GM12878 (cell line): ENCODE measurements around the gene CABP7. TPM values are rescaled to one million over a fixed set of nuclear protein-coding genes. Genes with fewer than 3 reads are reported as not detected.

Experiments
- ATAC-seq: fragments of 200-7000 bp; cut with Tn5 transposase; 3 replicates; pipeline ENCODE4 v1.9.1; 2020; ENCODE audit warnings: mild to moderate bottlenecking, moderate library complexity
- BruUV-seq: library from RNA; stranded (reverse); fragments of 400-500 nt; replicated peaks from 2 replicates; lab custom pipeline; 2021; lab: Mats Ljungman, UMichigan
- CTCF ChIA-PET: fragments of 300-600 bp; sonication (Branson Sonifier 250); formaldehyde crosslinking; extraction: SDS; loops from one replicate; lab custom pipeline; 2021; ENCODE audit warnings: inconsistent platforms; lab: Yijun Ruan, JAX
- POLR2A ChIA-PET: fragments of 350-600 bp; formaldehyde crosslinking; extraction: SDS; loops from one replicate; lab custom pipeline; 2021; ENCODE audit warnings: inconsistent platforms; lab: Charles Lee
- RAD21 ChIA-PET: fragments of 300-600 bp; sonication (Branson Sonifier 250); formaldehyde crosslinking; loops from one replicate; lab custom pipeline; 2023; ENCODE audit warnings: antibody characterized with exemption; ENCODE audit not compliant: unreplicated experiment; lab: Charles Lee
- SMC1A ChIA-PET: fragments of 300-600 bp; sonication (Branson Sonifier 250); formaldehyde crosslinking; loops from one replicate; lab custom pipeline; 2023; ENCODE audit not compliant: unreplicated experiment, uncharacterized antibody; lab: Charles Lee
- DNase-seq: peaks from one replicate; pipeline ENCODE4 v3.0.0-alpha.2; 2011; ENCODE audit warnings: low read depth, low spot score
- FAIRE-seq: peaks from 3 replicates; lab custom pipeline; 2011; peaks lifted over from hg19 to GRCh38; lab: Jason Lieb, UNC
- H2AFZ ChIP-seq: 2 replicates; pipeline ENCODE4 v1.6.0; 2011; ENCODE audit warnings: low read depth, low read length, control low read depth; ENCODE audit not compliant: control insufficient read depth
- H3K27ac ChIP-seq: 2 replicates; pipeline ENCODE4 v1.5.1; 2011; ENCODE audit warnings: control low read depth; ENCODE audit not compliant: control insufficient read depth, insufficient read depth
- H3K27me3 ChIP-seq, 2 experiments: replicated peaks in 1 of 2; 2 replicates each; pipeline versions ENCODE4 v1.6.0 to v1.6.1; 2011; ENCODE audit warnings: low read length in 1 of 2; ENCODE audit not compliant: control insufficient read depth in 2 of 2, insufficient read depth in 2 of 2
- H3K36me3 ChIP-seq, 2 experiments: 2 replicates each; pipeline ENCODE4 v1.5.1; 2011; ENCODE audit warnings: low read length in 1 of 2; ENCODE audit not compliant: control insufficient read depth in 2 of 2, insufficient read depth in 2 of 2
- H3K4me1 ChIP-seq: 2 replicates; pipeline ENCODE4 v1.6.1; 2011; ENCODE audit warnings: mild to moderate bottlenecking, low read length, moderate library complexity, mixed read lengths; ENCODE audit not compliant: control insufficient read depth, insufficient read depth
- H3K4me2 ChIP-seq: 2 replicates; pipeline ENCODE4 v1.6.0; 2011; ENCODE audit warnings: control low read depth; ENCODE audit not compliant: control insufficient read depth, insufficient read depth
- H3K4me3 ChIP-seq: fragments of 200-600 bp; sonication (generic); 2 replicates; pipeline ENCODE4 v1.5.1; 2016
- H3K79me2 ChIP-seq: 2 replicates; pipeline ENCODE4 v1.6.0; 2011; ENCODE audit warnings: low read length; ENCODE audit not compliant: control insufficient read depth, insufficient read depth
- H3K9ac ChIP-seq: 2 replicates; pipeline ENCODE4 v1.8.0; 2011; ENCODE audit warnings: low read length, control low read depth, mixed read lengths; ENCODE audit not compliant: control insufficient read depth, insufficient read depth
- H3K9me3 ChIP-seq: replicated peaks from 3 replicates; pipeline ENCODE4 v1.5.1; 2011; ENCODE audit warnings: mild to moderate bottlenecking, low read length; ENCODE audit not compliant: control insufficient read depth, insufficient read depth
- H4K20me1 ChIP-seq: 2 replicates; pipeline ENCODE4 v1.6.0; 2011; ENCODE audit not compliant: control insufficient read depth, insufficient read depth
- FOXK2 ChIP-seq: fragments of 450-650 bp; IDR thresholded peaks from 2 replicates; pipeline ENCODE4 v1.6.1; 2017; ENCODE audit warnings: mild to moderate bottlenecking, moderate library complexity
- RAD21 ChIP-seq: IDR thresholded peaks from 2 replicates; pipeline ENCODE4 v1.6.1; 2011; ENCODE audit warnings: mild to moderate bottlenecking, low read depth, low read length, moderate library complexity; ENCODE audit not compliant: insufficient read depth
- WGBS: methylation state at CpG from one replicate; pipeline ENCODE4 v1.1.6; 2016; ENCODE audit warnings: low lambda C conversion rate; ENCODE audit not compliant: insufficient replicate concordance, insufficient coverage; ENCODE audit errors: missing lambda C conversion rate; 5-methylcytosine and 5-hydroxymethylcytosine counted together
- in situ Hi-C: fragments of 300-500 bp; cut with MboI; formaldehyde crosslinking; loops from 9 replicates; pipeline ENCODE4 v1.14.3; 2018; ENCODE audit warnings: mixed read lengths
- intact Hi-C: fragments of 100-400 bp; cut with micrococcal nuclease; formaldehyde crosslinking; loops from one replicate; pipeline ENCODE4 v1.14.2; 2022; ENCODE audit not compliant: unreplicated experiment
- polyA plus RNA-seq, 11 experiments: library from polyadenylated mRNA; depleted of rRNA in 4 of 11; unstranded in 6 of 11; stranded (reverse) in 5 of 11; fragments of >200 nt; fragmentation: Nextera tagmentation in 4 of 11; fragmentation: Illumina TruSeq in 1 of 11; extraction: Ambion mirVana in 4 of 11; extraction: Trizol in 1 of 11; gene quantifications; 1 replicate in 1 of 11; 2 replicates in 10 of 11; pipeline versions ENCODE4 v1.2.1 to v1.2.3, GENCODE V29; 2011 to 2016; ENCODE audit warnings: inconsistent platforms in 2 of 11, missing spikeins in 2 of 11, low read depth in 1 of 11
- total RNA-seq, 4 experiments: library from RNA; depleted of rRNA in 3 of 4; stranded (reverse); fragments of >200 nt in 3 of 4; fragmentation: Illumina TruSeq in 1 of 4; extraction: Trizol in 1 of 4; gene quantifications; 2 replicates each; pipeline versions ENCODE4 v1.2.1 to v1.2.3, GENCODE V29; 2013 to 2021
- TF ChIP-seq, protein P1 (sequence below), 3 experiments: IDR thresholded peaks in 2 of 3; conservative IDR thresholded peaks in 1 of 3; 2 replicates each; pipeline ENCODE4 v1.5.1; 2011; ENCODE audit warnings: low read depth in 3 of 3, low read length in 3 of 3, mild to moderate bottlenecking in 3 of 3, control low read depth in 2 of 3, moderate library complexity in 2 of 3, inconsistent platforms in 1 of 3, mixed read lengths in 1 of 3; ENCODE audit not compliant: control insufficient read depth in 2 of 3, insufficient read depth in 1 of 3; ENCODE audit errors: extremely low read depth in 1 of 3

The CABP7 gene
- total and polyA plus RNA-seq, 10 of the 15 experiments (the other 5 are each of a cell fraction or from before 2014, with no cell fraction given), result 0.02 to 0.18 (median 0.05) TPM; not detected in 5

DNA sequence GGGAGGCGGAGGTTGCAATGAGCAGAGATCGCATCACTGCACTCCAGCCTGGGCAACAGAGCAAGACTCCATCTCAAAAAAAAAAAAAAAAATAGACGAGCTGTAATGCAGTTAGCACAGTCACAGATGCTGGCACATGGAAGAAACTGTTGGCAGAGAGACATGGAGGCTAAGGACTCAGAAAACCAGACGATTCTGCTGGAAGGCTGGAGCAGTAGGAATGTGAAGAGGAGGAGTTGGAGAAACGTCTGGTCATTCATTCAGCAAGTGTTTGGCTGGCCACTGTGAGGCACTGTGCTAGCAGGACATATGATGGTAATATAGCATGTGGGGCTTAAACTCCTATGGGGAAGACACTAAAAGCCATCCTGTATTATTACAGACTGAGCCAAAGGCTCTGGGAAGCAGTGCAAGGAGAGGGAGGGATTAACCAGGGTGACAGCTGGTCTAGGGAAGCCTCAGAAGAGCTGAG is 52.4 kb downstream of the CABP7 start:
- Histone ChIP-seq H3K9me3 (no peaks in the 10 kb centered on the region; the same call in 2 of the 3 replicates), H2AFZ (no peak overlapping the region), H3K9ac (no peak overlapping the region), H3K4me2 (no peak overlapping the region), H3K36me3 (peaks cover 2 to 8% of the 10 kb centered on the region in 2 experiments), H3K4me1 (no peaks in the 10 kb centered on the region), H4K20me1 (no peaks in the 10 kb centered on the region), H3K27ac (no peak overlapping the region), H3K79me2 (peaks cover 19% of the 10 kb centered on the region), H3K4me3 (no peak overlapping the region), H3K27me3 (no peaks in the 10 kb centered on the region)
- ChIA-PET CTCF (interaction anchor here (0.6 to 3.2 kb wide), 6 partner anchors 10 to 297 kb away, joined by 3 to 14 read pairs (median 3); no protein-coding TSS in a partner anchor), SMC1A (interaction anchor here (0.6 to 1.5 kb wide), 2 partner anchors 10 to 159 kb away, joined by 4 read pairs; no protein-coding TSS in a partner anchor), POLR2A (no interaction called here), RAD21 (interaction anchor here (0.7 to 2.1 kb wide), 5 partner anchors 35 to 316 kb away, joined by 3 to 8 read pairs (median 5); no protein-coding TSS in a partner anchor)
- no TSS peak for BruUV-seq
- ATAC-seq (0 out of 3 replicates have a peak, but pooled peaks have one; percentile 19), DNase-seq (no peak), FAIRE-seq (no peak)
- TF ChIP-seq RAD21 (0 out of 2 replicates have a peak, but pooled peaks have one; percentile 23), FOXK2 (no peak)
- TF ChIP-seq, protein P1, sequence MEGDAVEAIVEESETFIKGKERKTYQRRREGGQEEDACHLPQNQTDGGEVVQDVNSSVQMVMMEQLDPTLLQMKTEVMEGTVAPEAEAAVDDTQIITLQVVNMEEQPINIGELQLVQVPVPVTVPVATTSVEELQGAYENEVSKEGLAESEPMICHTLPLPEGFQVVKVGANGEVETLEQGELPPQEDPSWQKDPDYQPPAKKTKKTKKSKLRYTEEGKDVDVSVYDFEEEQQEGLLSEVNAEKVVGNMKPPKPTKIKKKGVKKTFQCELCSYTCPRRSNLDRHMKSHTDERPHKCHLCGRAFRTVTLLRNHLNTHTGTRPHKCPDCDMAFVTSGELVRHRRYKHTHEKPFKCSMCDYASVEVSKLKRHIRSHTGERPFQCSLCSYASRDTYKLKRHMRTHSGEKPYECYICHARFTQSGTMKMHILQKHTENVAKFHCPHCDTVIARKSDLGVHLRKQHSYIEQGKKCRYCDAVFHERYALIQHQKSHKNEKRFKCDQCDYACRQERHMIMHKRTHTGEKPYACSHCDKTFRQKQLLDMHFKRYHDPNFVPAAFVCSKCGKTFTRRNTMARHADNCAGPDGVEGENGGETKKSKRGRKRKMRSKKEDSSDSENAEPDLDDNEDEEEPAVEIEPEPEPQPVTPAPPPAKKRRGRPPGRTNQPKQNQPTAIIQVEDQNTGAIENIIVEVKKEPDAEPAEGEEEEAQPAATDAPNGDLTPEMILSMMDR (IDR thresholded peaks at IDR 0.05 in 2 of 3, conservative IDR thresholded peaks at IDR 0.05 in 1 of 3; ENCODE audit: control insufficient read depth in 2 of 3, extremely low read depth in 1 of 3, insufficient read depth in 1 of 3, low read depth in 3 of 3, low read length in 3 of 3), result peak; percentile 29 to 49 (median 39); a peak in 4 of 6 replicates
- intact Hi-C loops, result no loop called here
- in situ Hi-C loops, result no loop called here
- WGBS, result 48% methylated on average over 4 of the region's 5 CpGs
